OCI-LY3 (cell line): ENCODE results near the gene GLRX2.
"Not testable (repeated sequence)": the region's sequence is repeated elsewhere in the genome, so short reads cannot be mapped to it uniquely, and the experiment has no call there.

Experiments
- H2AFZ ChIP-seq: fragments of 200-600, 300-600 bp; shearing (Covaris generic); 2 replicates; pipeline ENCODE4 v1.6.0; 2014; ENCODE audit warnings: antibody characterized with exemption, low read depth, low read length
- H3K27ac ChIP-seq: fragments of 200-600, 300-600 bp; sonication (generic); 2 replicates; pipeline ENCODE4 v1.5.1; 2014; ENCODE audit warnings: mild to moderate bottlenecking, low read length, moderate library complexity, mixed read lengths
- H3K27me3 ChIP-seq: fragments of 200-600, 300-600 bp; sonication (generic); 2 replicates; pipeline ENCODE4 v1.6.1; 2014; ENCODE audit warnings: low read depth, low read length, mixed read lengths
- H3K36me3 ChIP-seq: fragments of 200-600, 300-600 bp; sonication (generic); replicated peaks from 2 replicates; pipeline ENCODE3; 2014; ENCODE audit warnings: low read depth, low read length, mixed read lengths
- H3K4me1 ChIP-seq: fragments of 300-600, 200-600 bp; sonication (generic); 2 replicates; pipeline ENCODE4 v1.6.1; 2014; ENCODE audit warnings: low read length, mixed read lengths
- H3K4me2 ChIP-seq: fragments of 200-600, 300-600 bp; sonication (generic); 2 replicates; pipeline ENCODE4 v1.6.1; 2014; ENCODE audit warnings: low read length, mixed read lengths
- H3K4me3 ChIP-seq: fragments of 300-600, 200-600 bp; sonication (generic); 2 replicates; pipeline ENCODE4 v1.5.1; 2014; ENCODE audit warnings: antibody characterized with exemption, mild to moderate bottlenecking, low read length, moderate library complexity
- H3K79me2 ChIP-seq: fragments of 300-600, 200-600 bp; shearing (Covaris generic); 2 replicates; pipeline ENCODE4 v1.6.1; 2014; ENCODE audit warnings: mild to moderate bottlenecking, low read length, mixed read lengths
- H3K9ac ChIP-seq: fragments of 300-600, 200-600 bp; shearing (Covaris generic); 2 replicates; pipeline ENCODE4 v1.6.0; 2014; ENCODE audit warnings: mild to moderate bottlenecking, low read length, moderate library complexity
- H3K9me3 ChIP-seq: fragments of 200-600, 300-600 bp; shearing (Covaris generic); 2 replicates; pipeline ENCODE4 v1.6.1; 2014; ENCODE audit warnings: low read length, mixed read lengths; ENCODE audit not compliant: insufficient read depth
- H4K20me1 ChIP-seq: fragments of 200-600, 300-600 bp; sonication (generic); 2 replicates; pipeline ENCODE4 v1.6.1; 2016; ENCODE audit warnings: low read length, mixed read lengths; ENCODE audit not compliant: insufficient read depth
- CTCF ChIP-seq: fragments of 200-600, 300-600 bp; sonication (generic); IDR thresholded peaks from 2 replicates; pipeline ENCODE4 v1.5.1; 2014; ENCODE audit warnings: antibody characterized with exemption, low read length, low read depth
- EZH2phosphoT487 ChIP-seq: fragments of 200-600 bp; shearing (Covaris generic); IDR thresholded peaks from 2 replicates; pipeline ENCODE4 v1.6.1; 2018; ENCODE audit warnings: antibody characterized with exemption, mixed run types, low read depth

The GLRX2 gene

GRCh38 chr1:193118803-193119730, 13.9 kb upstream of the GLRX2 start:
- no peaks in the 10 kb centered on the region for H3K9me3 ChIP-seq
- peak overlapping the region; percentile 16 for H3K4me2 ChIP-seq
- H3K9ac ChIP-seq = no peak overlapping the region
- no peak overlapping the region for H3K4me3 ChIP-seq
- H3K4me1 ChIP-seq = peaks cover 15% of the 10 kb centered on the region
- peaks cover 19% of the 10 kb centered on the region for H3K79me2 ChIP-seq
- peak overlapping the region; percentile 43; the same call in 1 of the 2 replicates for H2AFZ ChIP-seq
- TF ChIP-seq CTCF (no peak), EZH2phosphoT487 (no peak)
- H3K36me3 ChIP-seq = no peaks in the 10 kb centered on the region
- no peaks in the 10 kb centered on the region for H3K27me3 ChIP-seq
- no peak overlapping the region for H3K27ac ChIP-seq
- peaks cover 9% of the 10 kb centered on the region for H4K20me1 ChIP-seq

- Histone ChIP-seq H3K9me3 (no peaks in the 10 kb centered on the region), H3K4me1 (peaks cover 6% of the 10 kb centered on the region), H3K4me3 (no peak overlapping the region), H3K4me2 (no peak overlapping the region), H3K9ac (no peak overlapping the region), H2AFZ (no peak overlapping the region), H3K79me2 (peaks cover 10% of the 10 kb centered on the region), H3K36me3 (no peaks in the 10 kb centered on the region), H3K27ac (no peak overlapping the region), H3K27me3 (no peaks in the 10 kb centered on the region), H4K20me1 (peaks cover under 1% of the 10 kb centered on the region; the same call in 1 of the 2 replicates)
- TF ChIP-seq EZH2phosphoT487 = no peak
- no peak for TF ChIP-seq CTCF
Observed at GRCh38 chr1:193118194-193118593, 13.0 kb upstream of the GLRX2 start.

GRCh38 chr1:193117167-193117566, 12.0 kb upstream of the GLRX2 start:
- not testable (repeated sequence) for H3K9ac ChIP-seq, H3K36me3 ChIP-seq, H2AFZ ChIP-seq, H4K20me1 ChIP-seq, H3K4me3 ChIP-seq, H3K4me2 ChIP-seq, H3K79me2 ChIP-seq, H3K9me3 ChIP-seq, H3K27me3 ChIP-seq, H3K27ac ChIP-seq, H3K4me1 ChIP-seq

- H4K20me1 ChIP-seq = no peaks in the 10 kb centered on the region
- H3K27me3 ChIP-seq = no peaks in the 10 kb centered on the region
- no peaks in the 10 kb centered on the region for H3K36me3 ChIP-seq
- no peak overlapping the region for H3K9ac ChIP-seq
- no peaks in the 10 kb centered on the region for H3K79me2 ChIP-seq
- no peaks in the 10 kb centered on the region for H3K9me3 ChIP-seq
- no peak for TF ChIP-seq EZH2phosphoT487
- no peak for TF ChIP-seq CTCF
- no peaks in the 10 kb centered on the region for H3K4me1 ChIP-seq
- H3K4me2 ChIP-seq = no peak overlapping the region
- no peak overlapping the region for H3K27ac ChIP-seq
- H3K4me3 ChIP-seq = no peak overlapping the region
- H2AFZ ChIP-seq = no peak overlapping the region
Observed at GRCh38 chr1:193115629-193116227, 10.5 kb upstream of the GLRX2 start.
